Activated CD4-positive, alpha-beta memory T cell treated with anti-CD3 and anti-CD28 coated beads, Interleukin-2, amount 10 ng/mL, durations not matched to agents 7 days and 5 days (primary cell): ENCODE data around the gene ACOD1. TPM values are rescaled to one million over a fixed set of nuclear protein-coding genes. Genes with fewer than 3 reads are reported as not detected.

Experiments used
- CTCF ChIA-PET: fragments of 350-600 bp; sonication (Branson Sonifier 250); formaldehyde crosslinking; loops from one replicate; lab custom pipeline; 2021; ENCODE audit warnings: antibody characterized with exemption, inconsistent platforms; lab: Charles Lee
- POLR2A ChIA-PET: fragments of 350-600 bp; sonication (Branson Sonifier 250); formaldehyde crosslinking; loops from one replicate; lab custom pipeline; 2021; ENCODE audit warnings: antibody characterized with exemption; lab: Charles Lee
- DNase-seq: peaks from one replicate; pipeline ENCODE4 v3.0.0-alpha.2; 2020
- H3K27ac Mint-ChIP-seq: one replicate; pipeline ENCODE4 v1.8.0; 2021; ENCODE audit warnings: mild to moderate bottlenecking, mixed read lengths
- H3K27me3 Mint-ChIP-seq: one replicate; pipeline ENCODE4 v1.8.0; 2021; ENCODE audit warnings: mixed read lengths
- H3K36me3 Mint-ChIP-seq: one replicate; pipeline ENCODE4 v1.8.0; 2021; ENCODE audit warnings: low read depth, mixed read lengths
- H3K4me1 Mint-ChIP-seq: one replicate; pipeline ENCODE4 v1.8.0; 2021; ENCODE audit warnings: mixed read lengths
- H3K4me3 Mint-ChIP-seq: one replicate; pipeline ENCODE4 v1.8.0; 2021; ENCODE audit warnings: mild to moderate bottlenecking, mixed read lengths
- H3K9me3 Mint-ChIP-seq: one replicate; pipeline ENCODE4 v1.8.0; 2021; ENCODE audit warnings: mixed read lengths
- total RNA-seq, 2 experiments: library from RNA; stranded (reverse); gene quantifications; one replicate each; pipeline ENCODE4 v1.2.3, GENCODE V29; 2021

The ACOD1 gene
- total RNA-seq, 2 experiments from 2014 or later, result not detected

GRCh38 chr13:76976490-76976889, 28.2 kb downstream of the ACOD1 start:
- peaks cover 51% of the 10 kb centered on the region for H3K27me3 Mint-ChIP-seq
- ChIA-PET CTCF (interaction anchor here (1.0 to 1.2 kb wide), 2 partner anchors 92 to 502 kb away, joined by 3 read pairs; no protein-coding TSS in a partner anchor), POLR2A (interaction anchor here (1.2 to 2.1 kb wide), 3 partner anchors 14 to 51 kb away, joined by 5 to 10 read pairs (median 6); partner anchors contain the start of genes CLN5 and FBXL3)

GRCh38 chr13:76976929-76977328, 28.6 kb downstream of the ACOD1 start:
- no peak for DNase-seq
- H3K36me3 Mint-ChIP-seq, result no peaks in the 10 kb centered on the region
- no peak overlapping the region for H3K27ac Mint-ChIP-seq
- ChIA-PET POLR2A (interaction anchor here (1.2 to 2.1 kb wide), 3 partner anchors 14 to 50 kb away, joined by 5 to 10 read pairs (median 6); partner anchors contain the start of genes CLN5 and FBXL3), CTCF (interaction anchor here (1.0 to 1.3 kb wide), 3 partner anchors 15 to 501 kb away, joined by 3 read pairs; no protein-coding TSS in a partner anchor)
- peaks cover 13% of the 10 kb centered on the region for H3K4me1 Mint-ChIP-seq
- H3K27me3 Mint-ChIP-seq, result peaks cover 52% of the 10 kb centered on the region
- H3K4me3 Mint-ChIP-seq, result no peak overlapping the region
- H3K9me3 Mint-ChIP-seq, result no peaks in the 10 kb centered on the region

More at GRCh38 chr13:76976490-76976889, 28.2 kb downstream of the ACOD1 start:
- Mint-ChIP-seq H3K4me1 (peaks cover 13% of the 10 kb centered on the region), H3K27ac (peak overlapping the region; percentile 1), H3K4me3 (peak overlapping the region; percentile 1), H3K36me3 (no peaks in the 10 kb centered on the region), H3K9me3 (no peaks in the 10 kb centered on the region)
- no peak for DNase-seq

GRCh38 chr13:76980075-76980718, 31.9 kb downstream of the ACOD1 start:
- H3K9me3 Mint-ChIP-seq, result no peaks in the 10 kb centered on the region
- POLR2A ChIA-PET, result interaction anchor here (0.9 to 2.0 kb wide), 2 partner anchors 10 to 12 kb away, joined by 4 to 5 read pairs; partner anchors contain the start of gene CLN5
- no peak overlapping the region for H3K27ac Mint-ChIP-seq
- H3K36me3 Mint-ChIP-seq, result no peaks in the 10 kb centered on the region
- H3K4me1 Mint-ChIP-seq, result peaks cover 13% of the 10 kb centered on the region
- DNase-seq, result peak; percentile 82
- H3K27me3 Mint-ChIP-seq, result peaks cover 50% of the 10 kb centered on the region
- CTCF ChIA-PET, result interaction anchor here (0.5 to 3.0 kb wide), 21 partner anchors 9 to 1285 kb away, joined by 3 to 38 read pairs (median 3); partner anchors contain the start of genes CLN5 and KCTD12
- no peak overlapping the region for H3K4me3 Mint-ChIP-seq

GRCh38 chr13:76982061-76982460, 33.8 kb downstream of the ACOD1 start:
- H3K27me3 Mint-ChIP-seq, result peaks cover 60% of the 10 kb centered on the region
- H3K27ac Mint-ChIP-seq, result no peak overlapping the region
- no peaks in the 10 kb centered on the region for H3K36me3 Mint-ChIP-seq
- no peaks in the 10 kb centered on the region for H3K9me3 Mint-ChIP-seq
- no peak overlapping the region for H3K4me3 Mint-ChIP-seq
- no peak for DNase-seq
- ChIA-PET POLR2A (interaction anchor here (0.8 kb wide), 1 partner anchor 10 kb away, joined by 3 read pairs; the partner anchor contains the start of gene CLN5), CTCF (interaction anchor here (3.0 kb wide), 1 partner anchor 8 kb away, joined by 38 read pairs; the partner anchor contains the start of gene CLN5)
- H3K4me1 Mint-ChIP-seq, result peaks cover 15% of the 10 kb centered on the region

GRCh38 chr13:76983676-76984075, 35.4 kb downstream of the ACOD1 start:
- no peak for DNase-seq
- Mint-ChIP-seq H3K9me3 (no peaks in the 10 kb centered on the region), H3K27ac (no peak overlapping the region), H3K27me3 (peaks cover 65% of the 10 kb centered on the region), H3K4me1 (peaks cover 15% of the 10 kb centered on the region), H3K4me3 (no peak overlapping the region), H3K36me3 (no peaks in the 10 kb centered on the region)
- CTCF ChIA-PET, result no interaction called here
- POLR2A ChIA-PET, result no interaction called here

GRCh38 chr13:76991432-76991795, 43.1 kb downstream of the ACOD1 start:
- peak; percentile 89 for DNase-seq
- ChIA-PET POLR2A (interaction anchor here (0.7 to 7.7 kb wide), 18 partner anchors 9 to 486 kb away, joined by 3 to 162 read pairs (median 8); partner anchors contain the start of genes FBXL3, KCTD12 and MYCBP2), CTCF (interaction anchor here (1.3 to 4.5 kb wide), 5 partner anchors 10 to 336 kb away, joined by 3 to 38 read pairs (median 10); partner anchors contain the start of genes FBXL3, KCTD12 and MYCBP2)
- peaks cover 41% of the 10 kb centered on the region for H3K4me1 Mint-ChIP-seq
- peak overlapping the region; percentile 100 for H3K27ac Mint-ChIP-seq
- peaks cover 16% of the 10 kb centered on the region for H3K36me3 Mint-ChIP-seq
- no peaks in the 10 kb centered on the region for H3K9me3 Mint-ChIP-seq
- peak overlapping the region; percentile 96 for H3K4me3 Mint-ChIP-seq
- peaks cover 27% of the 10 kb centered on the region for H3K27me3 Mint-ChIP-seq

GRCh38 chr13:76991796-76992547, 43.7 kb downstream of the ACOD1 start, which contains the start of gene CLN5:
CLN5 (plus strand) TSS chr13:76992081; CDS start chr13:76992099, 18 bp downstream.
- H3K4me3 Mint-ChIP-seq, result peak within 1 kb of the TSS; percentile 96
- H3K27me3 Mint-ChIP-seq, result peaks cover 21% of the 10 kb centered on the region
- peak within 1 kb of the TSS; percentile 100 for H3K27ac Mint-ChIP-seq
- H3K36me3 Mint-ChIP-seq, result peaks cover 21% of the 10 kb centered on the region
- H3K9me3 Mint-ChIP-seq, result no peaks in the 10 kb centered on the region
- DNase-seq, result peak; percentile 96
- CTCF ChIA-PET, result interaction anchor here (0.5 to 4.5 kb wide), 10 partner anchors 10 to 487 kb away, joined by 3 to 38 read pairs (median 6); partner anchors contain the start of genes FBXL3, KCTD12 and MYCBP2
- peaks cover 37% of the 10 kb centered on the region for H3K4me1 Mint-ChIP-seq
- POLR2A ChIA-PET, result interaction anchor here (0.7 to 7.7 kb wide), 25 partner anchors 7 to 485 kb away, joined by 3 to 162 read pairs (median 5); partner anchors contain the start of genes FBXL3, KCTD12 and MYCBP2

GRCh38 chr13:76992548-76993001, 44.3 kb downstream of the ACOD1 start:
- H3K4me1 Mint-ChIP-seq, result peaks cover 34% of the 10 kb centered on the region
- no peak for DNase-seq
- H3K36me3 Mint-ChIP-seq, result peaks cover 22% of the 10 kb centered on the region
- peak overlapping the region; percentile 100 for H3K27ac Mint-ChIP-seq
- POLR2A ChIA-PET, result interaction anchor here (0.8 to 7.7 kb wide), 18 partner anchors 8 to 338 kb away, joined by 3 to 162 read pairs (median 5); partner anchors contain the start of genes FBXL3, KCTD12 and MYCBP2
- peak overlapping the region; percentile 96 for H3K4me3 Mint-ChIP-seq
- H3K27me3 Mint-ChIP-seq, result peaks cover 16% of the 10 kb centered on the region
- H3K9me3 Mint-ChIP-seq, result no peaks in the 10 kb centered on the region
- CTCF ChIA-PET, result interaction anchor here (0.9 to 3.3 kb wide), 9 partner anchors 10 to 335 kb away, joined by 3 to 28 read pairs (median 4); partner anchors contain the start of genes FBXL3 and MYCBP2

GRCh38 chr13:76993021-76993420, 44.7 kb downstream of the ACOD1 start:
- Mint-ChIP-seq H3K36me3 (peaks cover 25% of the 10 kb centered on the region), H3K4me3 (peak overlapping the region; percentile 96)
- POLR2A ChIA-PET, result interaction anchor here (0.8 to 7.7 kb wide), 18 partner anchors 8 to 337 kb away, joined by 3 to 162 read pairs (median 5); partner anchors contain the start of genes FBXL3, KCTD12 and MYCBP2

GRCh38 chr13:76993473-76993872, 45.2 kb downstream of the ACOD1 start:
- H3K4me1 Mint-ChIP-seq, result peaks cover 34% of the 10 kb centered on the region

More at GRCh38 chr13:76993021-76993420, 44.7 kb downstream of the ACOD1 start:
- DNase-seq, result no peak
- CTCF ChIA-PET, result interaction anchor here (0.9 to 3.3 kb wide), 9 partner anchors 9 to 334 kb away, joined by 3 to 28 read pairs (median 4); partner anchors contain the start of genes FBXL3 and MYCBP2
- Mint-ChIP-seq H3K4me1 (peaks cover 34% of the 10 kb centered on the region), H3K9me3 (no peaks in the 10 kb centered on the region), H3K27ac (peak overlapping the region; percentile 100), H3K27me3 (peaks cover 12% of the 10 kb centered on the region)

GRCh38 chr13:76994281-76994680, 46.0 kb downstream of the ACOD1 start:
- Mint-ChIP-seq H3K4me3 (peak overlapping the region; percentile 5), H3K27me3 (peaks cover 8% of the 10 kb centered on the region), H3K9me3 (no peaks in the 10 kb centered on the region), H3K36me3 (peaks cover 36% of the 10 kb centered on the region), H3K27ac (no peak overlapping the region), H3K4me1 (peaks cover 34% of the 10 kb centered on the region)
- DNase-seq, result no peak
- CTCF ChIA-PET, result interaction anchor here (1.9 kb wide), 1 partner anchor 8 kb away, joined by 12 read pairs; no protein-coding TSS in a partner anchor
- POLR2A ChIA-PET, result interaction anchor here (1.1 to 7.7 kb wide), 3 partner anchors 7 to 333 kb away, joined by 3 to 162 read pairs (median 35); partner anchors contain the start of genes FBXL3 and MYCBP2

More at GRCh38 chr13:76993473-76993872, 45.2 kb downstream of the ACOD1 start:
- no peak for DNase-seq
- POLR2A ChIA-PET, result interaction anchor here (0.8 to 7.7 kb wide), 13 partner anchors 8 to 337 kb away, joined by 3 to 162 read pairs (median 17); partner anchors contain the start of genes FBXL3, KCTD12 and MYCBP2
- peaks cover 29% of the 10 kb centered on the region for H3K36me3 Mint-ChIP-seq
- H3K4me3 Mint-ChIP-seq, result peak overlapping the region; percentile 96
- CTCF ChIA-PET, result interaction anchor here (0.9 to 3.3 kb wide), 8 partner anchors 9 to 334 kb away, joined by 3 to 28 read pairs (median 4); partner anchors contain the start of genes FBXL3 and MYCBP2
- no peaks in the 10 kb centered on the region for H3K9me3 Mint-ChIP-seq
- H3K27ac Mint-ChIP-seq, result no peak overlapping the region
- peaks cover 8% of the 10 kb centered on the region for H3K27me3 Mint-ChIP-seq
